A549 (cell line): Measurements from ENCODE around the gene GNG7. TPM values are rescaled to one million over a fixed set of nuclear protein-coding genes. Genes with fewer than 3 reads are reported as not detected.

ENCODE experiments used
- ATAC-seq, 2 experiments: fragments of 200-7000 bp in 1 of 2; fragments of >200 bp in 1 of 2; cut with Nextera tagmentation in 1 of 2; cut with Tn5 transposase in 1 of 2; 3 replicates each; pipeline versions ENCODE4 v1.8.0 to v1.9.1; 2018 to 2020; ENCODE audit warnings: mild to moderate bottlenecking in 1 of 2, moderate library complexity in 1 of 2
- CTCF ChIA-PET: fragments of 300-600 bp; sonication (Branson Sonifier 250); formaldehyde crosslinking; extraction: SDS; loops from one replicate; lab custom pipeline; 2021; ENCODE audit warnings: antibody characterized with exemption, inconsistent platforms; lab: Yijun Ruan, JAX
- POLR2A ChIA-PET: fragments of 350-600 bp; formaldehyde crosslinking; extraction: SDS; loops from one replicate; lab custom pipeline; 2021; ENCODE audit warnings: antibody characterized with exemption, inconsistent platforms; lab: Yijun Ruan, JAX
- DNase-seq, 2 experiments: peaks; one replicate each; pipeline versions ENCODE4 v3.0.0 to v3.0.0-alpha.2; 2011 to 2016; ENCODE audit warnings: low read depth in 1 of 2, low spot score in 1 of 2
- FAIRE-seq: peaks from 2 replicates; lab custom pipeline; 2011; peaks lifted over from hg19 to GRCh38; lab: Jason Lieb, UNC
- H3K27ac ChIP-seq, 2 experiments: fragments of >200 bp; sonication (Bioruptor Twin); formaldehyde crosslinking; 3 replicates each; pipeline ENCODE4 v1.5.1; 2016 to 2017
- H3K4me1 ChIP-seq: fragments of >200 bp; sonication (Bioruptor Twin); formaldehyde crosslinking; 3 replicates; pipeline ENCODE4 v1.6.1; 2016
- H3K4me2 ChIP-seq: fragments of >200 bp; sonication (Bioruptor Twin); formaldehyde crosslinking; 3 replicates; pipeline ENCODE4 v1.6.1; 2016
- H3K4me3 ChIP-seq: fragments of >200 bp; sonication (Bioruptor Twin); formaldehyde crosslinking; 3 replicates; pipeline ENCODE4 v1.5.1; 2016
- H3K9me3 ChIP-seq: fragments of >200 bp; sonication (Bioruptor Twin); formaldehyde crosslinking; 3 replicates; pipeline ENCODE4 v1.6.1; 2016
- BCL3 ChIP-seq: fragments of >200 bp; sonication (Bioruptor Twin); formaldehyde crosslinking; IDR thresholded peaks from 3 replicates; pipeline ENCODE4 v1.6.1; 2016
- CBX8 ChIP-seq: fragments of 200-600 bp; sonication (generic); IDR thresholded peaks from 2 replicates; pipeline ENCODE4 v1.6.1; 2016
- CHD2 ChIP-seq: fragments of 150-350 bp; IDR thresholded peaks from 2 replicates; pipeline ENCODE4 v1.6.1; 2014; ENCODE audit warnings: low read length; ENCODE audit not compliant: partially characterized antibody
- CHD4 ChIP-seq: fragments of 200-600 bp; sonication (generic); IDR thresholded peaks from 2 replicates; pipeline ENCODE4 v1.6.1; 2016; ENCODE audit warnings: antibody characterized with exemption, mild to moderate bottlenecking, borderline replicate concordance
- ESRRA ChIP-seq: fragments of 150-350 bp; IDR thresholded peaks from 2 replicates; pipeline ENCODE4 v1.6.1; 2014; ENCODE audit warnings: mild to moderate bottlenecking, low read length, borderline replicate concordance
- FOSL2 ChIP-seq, 2 experiments: fragments of 450-650 bp in 1 of 2; fragments of >200 bp in 1 of 2; sonication (Bioruptor Twin) in 1 of 2; formaldehyde crosslinking; IDR thresholded peaks; 2 replicates each; pipeline versions ENCODE4 v1.5.0 to v1.6.1; 2016 to 2020; ENCODE audit warnings: mild to moderate bottlenecking in 1 of 2, moderate library complexity in 1 of 2
- FOXS1 ChIP-seq: fragments of 250-450 bp; sonication (Bioruptor Pico); IDR thresholded peaks from 2 replicates; pipeline ENCODE4 v1.5.0; 2020; ENCODE audit warnings: mild to moderate bottlenecking, moderate library complexity
- GATA3 ChIP-seq: IDR thresholded peaks from 2 replicates; pipeline ENCODE4 v1.6.1; 2012; ENCODE audit warnings: borderline replicate concordance
- HDAC2 ChIP-seq: fragments of 200-600 bp; sonication (generic); IDR thresholded peaks from 2 replicates; pipeline ENCODE4 v1.6.1; 2016
- HOXA7 ChIP-seq: fragments of 250-450 bp; sonication (Bioruptor Pico); IDR thresholded peaks from 2 replicates; pipeline ENCODE4 v1.5.0; 2020; ENCODE audit warnings: mild to moderate bottlenecking, moderate library complexity
- HOXB13 ChIP-seq: fragments of 250-450 bp; sonication (Bioruptor Pico); IDR thresholded peaks from 2 replicates; pipeline ENCODE4 v1.5.0; 2020; ENCODE audit warnings: low read depth, mild to moderate bottlenecking, moderate library complexity
- JUN ChIP-seq, 2 experiments: fragments of >200 bp; sonication (Bioruptor Twin); formaldehyde crosslinking; IDR thresholded peaks; 2 replicates in 1 of 2; 3 replicates in 1 of 2; pipeline ENCODE4 v1.6.1; 2016 to 2017
- KDM1A ChIP-seq: fragments of 200-600 bp; sonication (generic); IDR thresholded peaks from 2 replicates; pipeline ENCODE4 v1.6.1; 2016; ENCODE audit warnings: low read depth, mild to moderate bottlenecking
- NFE2L2 ChIP-seq: fragments of 150-350 bp; conservative IDR thresholded peaks from 2 replicates; pipeline ENCODE4 v1.6.1; 2014; ENCODE audit warnings: low read length
- NPAS2 ChIP-seq: fragments of 250-450 bp; sonication (Bioruptor Pico); IDR thresholded peaks from 2 replicates; pipeline ENCODE4 v1.8.0; 2022; ENCODE audit warnings: mild to moderate bottlenecking, moderate library complexity, borderline replicate concordance
- NR3C1 ChIP-seq: fragments of >200 bp; sonication (Bioruptor Twin); formaldehyde crosslinking; IDR thresholded peaks from 3 replicates; pipeline ENCODE4 v1.6.1; 2017
- PBX3 ChIP-seq: IDR thresholded peaks from 2 replicates; pipeline ENCODE4 v1.6.1; 2012
- RAD21 ChIP-seq, 2 experiments: fragments of >200 bp in 1 of 2; sonication (Bioruptor Twin) in 1 of 2; formaldehyde crosslinking in 1 of 2; IDR thresholded peaks in 1 of 2; conservative IDR thresholded peaks in 1 of 2; 2 replicates in 1 of 2; 3 replicates in 1 of 2; pipeline ENCODE4 v1.6.1; 2012 to 2018; ENCODE audit warnings: inconsistent platforms in 1 of 2
- REST ChIP-seq: fragments of 200-600 bp; sonication (generic); IDR thresholded peaks from 2 replicates; pipeline ENCODE4 v1.6.1; 2016; ENCODE audit warnings: antibody characterized with exemption, mild to moderate bottlenecking, moderate library complexity
- TFCP2L1 ChIP-seq: fragments of 250-450 bp; sonication (Bioruptor Pico); IDR thresholded peaks from 2 replicates; pipeline ENCODE4 v1.5.0; 2021; ENCODE audit warnings: mild to moderate bottlenecking
- USF2 ChIP-seq: fragments of 450-650 bp; IDR thresholded peaks from 2 replicates; pipeline ENCODE4 v1.6.1; 2014; ENCODE audit warnings: antibody characterized with exemption
- ZSCAN20 ChIP-seq: fragments of 250-450 bp; sonication (Bioruptor Pico); IDR thresholded peaks from 2 replicates; pipeline ENCODE4 v1.8.0; 2022; ENCODE audit warnings: mild to moderate bottlenecking, moderate library complexity
- WGBS: methylation state at CpG from one replicate; pipeline ENCODE4 v1.1.6; 2017; ENCODE audit errors: missing lambda C conversion rate; 5-methylcytosine and 5-hydroxymethylcytosine counted together
- polyA plus RNA-seq, 4 experiments: library from polyadenylated mRNA; depleted of rRNA in 3 of 4; stranded (reverse); fragments of >200 nt; fragmentation: RNase III in 1 of 4; extraction: RNeasy Plus Mini Kit Qiagen cat#74134 plus additional on column Dnase treatment in 1 of 4; gene quantifications; 2 replicates in 3 of 4; 3 replicates in 1 of 4; pipeline ENCODE4 v1.2.3, GENCODE V29; 2011 to 2017

Gene GNG7
- polyA plus RNA-seq, 2 of the 4 experiments (the other 2 are of a cell fraction), result 0.06 to 0.08 TPM

GRCh38 chr19:2479556-2480194, 222.8 kb downstream of the GNG7 start:
- WGBS, result 88% methylated on average over 12 of the region's 20 CpGs

GRCh38 chr19:2478756-2479555, 223.5 kb downstream of the GNG7 start:
- no peaks in the 10 kb centered on the region for H3K9me3 ChIP-seq
- peak in 1 of 2 experiments; percentile 58 for DNase-seq
- H3K27ac ChIP-seq, result peak overlapping the region; percentile 93 to 99
- 5% methylated on average over 14 of the region's 39 CpGs for WGBS
- peak overlapping the region; percentile 98 for H3K4me2 ChIP-seq
- H3K4me3 ChIP-seq, result peak overlapping the region; percentile 95
- ChIA-PET CTCF (interaction anchor here (0.6 to 10.5 kb wide), 8 partner anchors 14 to 135 kb away, joined by 3 to 156 read pairs (median 5); no protein-coding TSS in a partner anchor), POLR2A (interaction anchor here (0.6 to 5.2 kb wide), 10 partner anchors 16 to 204 kb away, joined by 3 to 211 read pairs (median 4); no protein-coding TSS in a partner anchor)
- peaks cover 9% of the 10 kb centered on the region for H3K4me1 ChIP-seq
- FAIRE-seq, result no peak
- peak; percentile 14 to 23; a peak in 4 of 6 replicates for ATAC-seq
- TF ChIP-seq PBX3 (peak; percentile 70), KDM1A (peak; percentile 20; the same call in 1 of the 2 replicates), RAD21 (conservative IDR thresholded peaks at IDR 0.05 in 1 of 2, IDR thresholded peaks at IDR 0.05 in 1 of 2) (0 out of 5 replicates have a peak, but pooled peaks of 1 of the 2 experiments have one; percentile 1), FOXS1 (CRISPR knock-in tag) (no peak), ZSCAN20 (no peak), BCL3 (no peak), CHD2 (peak; percentile 52), NFE2L2 (no peak), HOXA7 (CRISPR knock-in tag) (peak; percentile 64; the same call in 1 of the 2 replicates), NR3C1 (no peak), ESRRA (no peak), HDAC2 (no peak), GATA3 (peak; percentile 33; the same call in 1 of the 2 replicates), CHD4 (no peak), HOXB13 (no peak), FOSL2 (IDR thresholded peaks at IDR 0.05) (no peak), FOSL2 (CRISPR knock-in tag; IDR thresholded peaks at IDR 0.05) (peak; percentile 3), NPAS2 (CRISPR knock-in tag) (no peak), TFCP2L1 (no peak; the same call in 1 of the 2 replicates), JUN (IDR thresholded peaks at IDR 0.05) (peak; percentile 19 to 70; a peak in 3 of 5 replicates), USF2 (0 out of 2 replicates have a peak, but pooled peaks have one; percentile 20), CBX8 (no peak)

More at GRCh38 chr19:2479556-2480194, 222.8 kb downstream of the GNG7 start:
- FAIRE-seq (no peak), DNase-seq (no peak), ATAC-seq (peak in 1 of 2 experiments; percentile 2; a peak in 2 of 6 replicates)
- CTCF ChIA-PET, result interaction anchor here (0.6 to 2.1 kb wide), 9 partner anchors 12 to 134 kb away, joined by 3 to 9 read pairs (median 4); no protein-coding TSS in a partner anchor
- H3K4me1 ChIP-seq, result peaks cover 9% of the 10 kb centered on the region
- TF ChIP-seq CHD2 (peak; percentile 2), REST (no peak)
- TF ChIP-seq, all 56 proteins: peak for 1
- Histone ChIP-seq H3K4me3 (no peak overlapping the region), H3K27ac (peak overlapping the region; percentile 93 to 99), H3K9me3 (no peaks in the 10 kb centered on the region), H3K4me2 (peak overlapping the region; percentile 98)
- POLR2A ChIA-PET, result interaction anchor here (5.2 kb wide), 1 partner anchor 63 kb away, joined by 191 read pairs; no protein-coding TSS in a partner anchor
